Measurements from ENCODE around the gene MKRN1.

The MKRN1 gene

GRCh38 chr7:140495514-140496097 is 16.3 kb upstream of the MKRN1 start:
- TF ChIP-seq, protein P1, sequence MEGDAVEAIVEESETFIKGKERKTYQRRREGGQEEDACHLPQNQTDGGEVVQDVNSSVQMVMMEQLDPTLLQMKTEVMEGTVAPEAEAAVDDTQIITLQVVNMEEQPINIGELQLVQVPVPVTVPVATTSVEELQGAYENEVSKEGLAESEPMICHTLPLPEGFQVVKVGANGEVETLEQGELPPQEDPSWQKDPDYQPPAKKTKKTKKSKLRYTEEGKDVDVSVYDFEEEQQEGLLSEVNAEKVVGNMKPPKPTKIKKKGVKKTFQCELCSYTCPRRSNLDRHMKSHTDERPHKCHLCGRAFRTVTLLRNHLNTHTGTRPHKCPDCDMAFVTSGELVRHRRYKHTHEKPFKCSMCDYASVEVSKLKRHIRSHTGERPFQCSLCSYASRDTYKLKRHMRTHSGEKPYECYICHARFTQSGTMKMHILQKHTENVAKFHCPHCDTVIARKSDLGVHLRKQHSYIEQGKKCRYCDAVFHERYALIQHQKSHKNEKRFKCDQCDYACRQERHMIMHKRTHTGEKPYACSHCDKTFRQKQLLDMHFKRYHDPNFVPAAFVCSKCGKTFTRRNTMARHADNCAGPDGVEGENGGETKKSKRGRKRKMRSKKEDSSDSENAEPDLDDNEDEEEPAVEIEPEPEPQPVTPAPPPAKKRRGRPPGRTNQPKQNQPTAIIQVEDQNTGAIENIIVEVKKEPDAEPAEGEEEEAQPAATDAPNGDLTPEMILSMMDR (IDR thresholded peaks at IDR 0.05; ENCODE audit: extremely low read depth, missing control alignments) = no peak
- DNase-seq (ENCODE audit: low spot score) = no peak

- DNase-seq (ENCODE audit: low spot score) = no peak
- TF ChIP-seq, protein P1 (IDR thresholded peaks at IDR 0.05; ENCODE audit: extremely low read depth, missing control alignments) = no peak
These were observed 15.6 kb upstream of the MKRN1 start for GRCh38 chr7:140494867-140495266.

- DNase-seq (ENCODE audit: low spot score) = no peak
- TF ChIP-seq, protein P1 (IDR thresholded peaks at IDR 0.05; ENCODE audit: extremely low read depth, missing control alignments) = no peak
These were observed 9.7 kb upstream of the MKRN1 start for GRCh38 chr7:140489026-140489359.

- no peak for DNase-seq (ENCODE audit: low spot score)
- TF ChIP-seq, protein P1 (IDR thresholded peaks at IDR 0.05; ENCODE audit: extremely low read depth, missing control alignments) = no peak
These were observed 6.4 kb upstream of the MKRN1 start for GRCh38 chr7:140485500-140486265.

DNA sequence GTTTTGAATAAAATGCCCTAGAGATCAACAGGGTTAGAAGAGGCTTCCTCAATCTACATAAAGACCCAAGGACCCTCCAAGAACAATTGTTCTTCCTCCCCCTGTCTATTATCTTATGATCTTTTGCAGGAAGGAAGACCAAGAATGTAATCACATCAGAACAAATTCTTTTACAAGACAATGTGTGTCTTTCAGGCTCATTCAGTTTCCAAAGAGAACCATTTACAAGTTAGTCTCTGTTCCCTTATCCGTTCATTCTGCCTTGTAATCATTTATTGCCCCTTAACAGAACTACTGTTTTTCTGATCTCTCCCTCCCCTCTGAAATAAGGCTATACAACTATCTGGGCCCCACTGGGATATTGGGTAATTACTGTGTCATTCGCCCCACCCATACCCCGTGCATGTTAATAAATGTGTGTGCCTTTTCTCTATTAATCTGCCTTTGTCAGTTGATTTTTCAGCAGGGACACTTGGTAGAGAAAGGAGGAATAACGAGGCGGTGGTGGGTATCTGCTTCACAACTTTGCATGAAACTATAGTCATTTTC is 5.7 kb upstream of the MKRN1 start:
- no peak for DNase-seq (ENCODE audit: low spot score)
- TF ChIP-seq, protein P1 (IDR thresholded peaks at IDR 0.05; ENCODE audit: extremely low read depth, missing control alignments) = no peak

DNA sequence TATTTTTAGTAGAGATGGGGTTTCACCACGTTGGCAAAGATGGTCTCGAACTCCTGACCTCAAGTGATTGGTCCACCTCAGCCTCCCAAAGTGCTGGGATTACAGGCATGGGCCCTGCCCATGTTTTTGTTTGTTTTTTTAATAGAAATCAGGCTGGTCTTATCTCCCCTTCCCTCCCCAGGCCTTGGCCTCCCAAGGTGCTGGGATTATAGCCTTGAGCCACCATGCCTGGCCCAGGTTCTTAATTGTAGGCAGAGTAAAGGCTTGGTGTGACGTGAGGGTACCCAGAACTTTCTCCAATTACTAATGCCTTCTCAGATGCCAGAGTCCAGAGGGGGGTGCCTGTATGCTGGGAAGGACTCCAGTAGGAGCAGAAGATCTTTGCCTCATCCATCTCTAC is 5.2 kb upstream of the MKRN1 start:
- no peak for DNase-seq (ENCODE audit: low spot score)
- TF ChIP-seq, protein P1 (IDR thresholded peaks at IDR 0.05; ENCODE audit: extremely low read depth, missing control alignments) = no peak

- TF ChIP-seq, protein P1 (IDR thresholded peaks at IDR 0.05; ENCODE audit: extremely low read depth, missing control alignments) = no peak
- DNase-seq (ENCODE audit: low spot score) = no peak
These were observed 407 bp upstream of the MKRN1 start for GRCh38 chr7:140479739-140480084.
